ENCODE data around the gene EZH2.

The EZH2 gene

DNA sequence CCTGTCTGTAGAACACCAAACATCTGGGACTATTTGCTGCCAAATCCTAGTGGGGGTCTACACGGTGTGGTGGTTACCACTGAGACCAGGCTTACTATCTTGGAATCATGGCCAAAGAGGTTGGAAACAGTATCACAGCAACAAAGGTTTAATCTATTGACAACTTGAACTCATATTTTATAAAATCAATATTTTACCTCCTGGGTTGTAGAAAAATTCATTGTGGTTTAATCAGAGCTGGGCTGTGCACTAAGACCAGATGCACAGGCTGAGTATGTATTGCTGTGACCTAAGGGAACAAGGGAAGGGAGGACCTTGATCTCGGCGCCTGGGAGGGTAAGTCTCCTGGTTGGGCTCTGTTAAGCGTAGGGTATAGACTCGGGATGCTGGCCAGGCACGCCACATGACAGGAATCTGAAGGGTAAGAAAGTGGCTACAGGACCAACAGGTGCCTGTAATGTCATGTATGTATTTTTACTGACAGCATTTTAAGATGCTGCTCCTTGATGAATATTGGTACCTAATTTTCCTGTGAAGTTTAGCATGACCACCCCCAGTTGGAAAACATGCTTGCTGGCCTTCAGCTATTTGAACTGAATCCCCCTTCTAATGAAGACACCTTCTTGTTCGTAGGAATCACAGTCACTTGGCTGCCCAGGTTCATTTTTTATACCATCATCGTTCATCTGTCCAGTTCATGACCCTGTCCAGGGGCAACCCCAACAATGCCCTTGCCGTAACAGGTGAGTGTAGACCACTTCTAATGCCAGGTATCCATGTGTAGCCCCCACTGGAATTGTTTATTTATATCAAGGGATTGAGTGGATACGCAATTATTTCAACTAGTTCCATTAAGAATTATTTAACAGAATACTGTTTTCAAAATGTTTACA lies 79.5 kb downstream of the EZH2 start:
- DNase-seq, result no peak

DNA sequence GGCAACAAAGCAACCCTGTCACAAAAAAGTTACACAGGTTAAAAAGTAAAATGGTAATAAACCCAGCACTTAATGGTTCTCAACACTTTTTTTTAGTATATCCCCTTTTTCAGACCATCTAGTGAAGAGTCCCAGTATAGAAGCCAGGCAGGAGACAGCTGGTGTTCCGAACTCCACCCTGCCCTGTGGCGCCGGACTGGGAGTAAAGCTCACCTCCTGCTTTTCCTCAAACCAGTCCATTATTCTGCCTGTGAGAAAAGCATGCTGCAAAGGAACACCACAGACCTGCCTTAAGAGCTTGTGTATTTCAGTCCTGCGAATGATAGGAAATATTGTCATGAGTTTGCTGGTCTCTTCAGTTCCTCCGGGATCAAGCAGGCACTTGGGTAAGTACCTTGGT lies 81.0 kb downstream of the EZH2 start:
- no peak for DNase-seq

DNA sequence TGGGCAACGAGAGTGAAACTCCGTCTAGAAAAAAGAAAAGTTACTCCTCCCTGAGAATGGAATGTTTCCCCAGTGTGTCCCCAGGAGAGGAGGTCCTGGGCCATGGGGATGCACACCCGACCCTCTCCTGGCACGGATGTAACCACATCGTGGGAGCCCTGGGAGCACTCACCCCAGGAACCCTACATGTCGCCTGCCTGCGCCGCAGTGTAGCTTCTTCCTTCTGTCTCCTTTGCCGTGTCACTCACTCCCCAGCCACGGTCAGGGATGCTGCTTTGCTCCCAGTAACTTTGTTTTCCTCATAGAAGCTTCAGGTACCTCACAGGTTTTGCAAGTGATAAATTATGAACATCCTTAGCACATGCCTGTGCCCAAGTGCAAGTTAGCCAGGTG lies 82.0 kb downstream of the EZH2 start:
- no peak for DNase-seq

DNA sequence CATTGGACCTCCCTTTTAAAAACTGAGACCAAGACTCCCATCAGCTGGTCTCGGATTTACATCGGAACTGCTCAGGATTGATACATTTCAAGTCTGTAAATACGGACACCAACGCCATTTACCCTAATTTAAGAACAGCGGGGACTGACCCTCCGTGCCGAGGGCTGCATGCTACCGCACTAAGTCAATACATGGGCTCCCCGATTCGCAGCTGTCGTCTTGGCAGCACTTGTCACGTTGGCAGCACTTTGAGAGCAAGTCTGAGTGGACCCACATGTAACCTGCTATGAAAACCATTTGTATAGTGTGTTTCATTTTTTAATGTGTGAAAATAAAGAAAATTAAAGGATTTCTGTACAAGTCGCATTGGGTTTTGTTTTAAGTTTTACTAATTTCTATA lies 83.4 kb downstream of the EZH2 start:
- no peak for DNase-seq

DNA sequence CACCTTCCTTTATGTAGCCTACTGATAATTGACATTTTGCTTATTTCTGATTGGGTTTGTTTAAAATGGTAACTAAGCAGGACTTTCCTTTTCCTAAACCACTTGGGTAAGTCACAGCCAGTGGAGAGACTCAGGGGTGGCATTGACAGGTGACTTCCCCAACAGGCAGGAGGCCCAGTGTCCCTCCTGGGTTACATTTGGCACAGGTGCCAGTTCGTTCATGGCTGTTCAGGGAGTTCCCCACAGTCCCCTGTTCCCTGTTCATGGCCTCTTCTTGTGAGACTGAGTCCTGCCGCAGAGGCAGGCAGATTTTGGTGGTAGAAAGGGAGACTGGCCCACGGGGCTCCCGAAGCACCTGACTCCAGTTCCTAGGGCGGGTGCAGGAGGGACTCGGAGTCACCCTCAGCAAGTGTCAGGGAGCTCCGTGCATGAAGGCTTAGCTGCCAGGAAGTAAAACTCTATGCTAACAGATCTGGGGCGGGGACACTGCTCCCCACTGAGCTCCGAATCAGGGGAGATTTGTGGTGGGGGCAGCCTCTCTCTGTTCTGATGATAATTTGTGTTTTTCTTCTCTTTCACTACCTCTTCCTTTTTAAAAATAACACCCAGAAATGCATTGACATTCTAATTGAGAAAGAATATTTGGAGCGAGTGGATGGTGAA lies 84.1 kb downstream of the EZH2 start:
- DNase-seq, result no peak

DNA sequence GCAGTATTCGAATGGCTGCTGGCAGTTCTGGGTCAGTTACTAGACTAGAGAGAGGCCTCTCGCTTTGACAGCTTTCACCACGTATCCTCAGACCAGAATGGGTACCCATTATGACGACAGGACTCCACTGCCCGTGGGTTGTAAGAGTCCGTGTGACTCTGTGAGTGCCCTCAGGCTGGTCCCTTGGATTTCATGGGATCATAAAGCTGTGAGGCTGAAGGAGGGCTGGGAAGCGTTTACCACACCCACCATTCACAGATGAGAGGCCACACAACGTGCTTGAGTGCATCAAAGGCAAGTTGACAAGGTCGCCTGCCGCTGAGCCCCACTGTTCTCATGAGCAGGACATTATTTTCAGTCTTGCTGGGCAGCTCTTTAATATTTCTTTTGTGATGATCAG lies 87.2 kb downstream of the EZH2 start:
- no peak for DNase-seq

DNA sequence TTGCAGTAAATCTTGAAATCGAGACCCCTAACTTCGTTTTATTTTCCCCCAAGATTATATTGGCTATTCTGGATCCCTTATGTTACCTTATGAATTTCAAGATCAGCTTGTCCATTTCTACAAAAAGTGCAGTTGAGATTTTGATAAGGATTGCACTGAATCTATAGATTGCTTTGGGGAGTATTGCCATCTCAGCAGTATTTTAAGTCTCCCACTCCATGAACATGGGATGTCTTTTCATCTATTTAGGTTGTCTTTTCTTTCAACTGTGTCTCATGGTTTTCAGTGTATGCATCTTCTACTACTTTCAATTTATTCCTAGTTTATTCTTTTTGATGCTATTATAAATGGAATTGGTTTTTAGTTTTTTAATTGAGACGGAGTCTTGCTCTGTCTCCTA lies 89.6 kb downstream of the EZH2 start:
- no peak for DNase-seq

DNA sequence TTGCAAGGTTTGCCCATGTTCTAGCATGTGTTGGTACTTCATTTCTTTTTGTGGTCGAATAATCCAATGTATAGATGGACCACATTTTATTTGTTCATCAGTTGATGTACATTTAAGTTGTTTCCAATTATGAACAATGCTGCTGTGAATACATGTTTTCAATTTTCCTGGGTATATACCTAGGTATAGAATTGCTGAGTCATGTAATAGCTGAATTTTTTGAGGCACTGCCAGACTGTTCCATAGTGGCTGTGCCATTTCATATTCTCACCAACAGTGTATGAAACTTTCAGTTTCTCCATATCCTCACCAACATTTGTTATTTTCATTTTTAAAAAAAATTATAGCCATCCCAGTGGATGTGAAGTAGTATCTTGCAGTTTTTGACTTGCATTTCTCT lies 90.5 kb downstream of the EZH2 start:
- no peak for DNase-seq

DNA sequence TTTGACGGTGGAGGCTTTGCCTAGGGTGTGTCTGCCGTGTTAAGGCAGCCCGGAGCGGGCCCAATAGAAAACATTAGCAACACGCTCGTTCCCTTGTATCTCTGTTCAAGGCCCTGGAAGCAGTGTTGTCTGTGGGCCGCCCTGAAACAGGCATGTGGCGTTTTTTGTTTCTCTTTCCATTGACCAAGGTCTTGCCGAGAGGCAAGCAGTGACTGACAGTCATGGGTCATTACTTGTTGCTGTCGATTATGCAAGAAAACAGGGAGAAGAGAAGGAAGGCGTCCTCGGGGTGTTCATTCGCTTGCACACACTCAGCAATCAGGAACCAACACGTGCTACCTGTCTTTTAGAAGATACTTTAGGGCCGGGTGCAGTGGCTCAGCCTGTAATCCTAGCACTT lies 92.5 kb downstream of the EZH2 start:
- no peak for DNase-seq

DNA sequence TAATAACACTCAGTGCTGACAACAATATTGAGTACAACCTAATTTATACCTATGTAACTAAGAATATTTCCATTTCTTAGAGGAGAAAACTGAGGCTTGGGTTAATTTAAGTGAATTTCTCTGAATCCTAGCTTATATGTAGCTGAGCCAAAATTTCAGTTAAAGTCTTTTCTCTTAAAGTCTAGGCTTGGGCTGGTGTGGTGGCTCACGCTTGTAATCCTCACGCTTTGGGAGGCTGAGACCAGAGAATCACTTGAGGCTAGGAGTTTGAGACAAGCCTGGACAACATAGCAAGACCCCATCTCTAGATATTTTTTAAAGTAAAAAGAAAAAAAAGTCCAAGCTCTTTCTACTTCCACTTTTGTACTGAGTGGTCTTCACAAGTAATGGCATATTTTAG lies 93.2 kb downstream of the EZH2 start:
- no peak for DNase-seq

DNA sequence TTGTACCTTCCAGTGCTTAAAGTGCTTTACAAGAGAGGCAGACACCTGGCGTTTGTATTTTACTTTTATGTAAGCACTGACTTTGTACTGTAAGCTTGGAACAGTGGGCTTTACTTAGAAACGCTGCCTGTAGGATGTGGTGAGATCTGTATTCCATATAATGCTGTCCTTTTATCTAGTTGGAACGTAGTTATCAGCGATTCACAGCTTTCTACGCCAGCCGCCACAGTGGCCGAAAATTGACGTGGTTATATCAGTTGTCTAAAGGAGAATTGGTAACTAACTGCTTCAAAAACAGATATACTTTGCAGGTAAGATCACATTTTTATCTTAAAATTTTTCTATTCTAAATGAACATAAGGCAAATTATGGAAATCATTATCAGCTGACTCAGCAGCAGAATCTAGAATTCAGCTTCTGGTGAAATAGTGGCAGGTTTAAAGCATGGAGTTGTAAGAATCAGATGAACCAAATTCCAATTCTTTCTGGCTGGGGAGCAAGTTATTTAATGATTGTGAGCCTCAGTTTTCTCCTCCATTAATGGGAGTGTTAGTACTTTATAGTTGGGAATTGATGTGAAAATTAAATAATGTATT lies 93.9 kb downstream of the EZH2 start:
- no peak for DNase-seq

DNA sequence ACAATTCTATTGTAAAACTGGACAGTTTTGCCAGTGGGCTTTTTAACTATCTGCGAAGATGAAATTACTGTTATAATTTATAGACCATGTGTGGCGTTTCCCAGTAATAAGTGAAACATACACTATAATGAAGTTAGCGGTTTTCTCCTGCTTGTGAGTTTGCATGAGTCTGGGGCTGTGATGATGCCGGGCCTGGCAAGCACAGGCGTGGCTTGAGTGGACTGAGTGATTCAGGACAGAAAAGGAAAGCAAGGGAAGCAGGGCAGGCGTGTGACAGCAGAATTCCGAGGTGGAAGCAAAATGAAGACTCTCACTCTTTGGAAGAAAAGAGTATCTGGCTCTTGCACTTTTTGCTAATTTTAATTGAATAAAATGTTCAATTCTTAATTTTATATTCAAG lies 94.9 kb downstream of the EZH2 start:
- DNase-seq, result no peak

DNA sequence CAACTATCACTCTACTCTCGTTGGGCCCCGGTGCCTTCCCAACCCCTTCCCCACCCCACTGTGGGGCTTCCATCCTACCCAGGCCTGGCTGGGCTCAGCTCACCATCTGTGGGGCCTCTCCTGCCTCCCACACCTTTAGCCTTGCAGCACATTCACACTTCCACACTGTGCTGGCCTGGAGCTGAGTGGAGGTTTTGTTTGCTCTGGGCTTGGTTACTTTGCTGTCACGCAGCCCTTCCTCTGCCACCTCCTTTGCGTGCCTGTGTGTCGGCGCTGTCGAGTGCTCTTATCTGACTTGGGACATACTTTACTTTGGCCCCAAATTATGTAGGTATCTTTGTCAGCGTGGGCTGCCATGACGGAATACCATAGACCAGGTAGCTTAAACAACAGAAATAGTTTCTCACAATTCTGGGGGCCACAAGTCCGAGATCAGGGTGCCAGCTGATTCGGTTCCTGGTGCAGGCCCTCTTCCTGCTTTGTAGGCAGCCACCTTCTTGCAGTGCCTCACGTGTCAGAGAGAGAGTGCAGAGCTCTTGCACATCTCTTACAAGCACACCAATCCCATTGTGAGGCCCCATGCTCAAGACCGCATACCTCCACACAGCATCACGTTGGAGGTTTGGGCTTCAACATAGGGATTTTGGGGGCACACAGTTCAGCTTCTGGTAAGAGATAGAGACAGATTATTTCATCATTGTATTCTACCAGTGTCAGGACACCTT lies 96.4 kb downstream of the EZH2 start:
- DNase-seq, result no peak

DNA sequence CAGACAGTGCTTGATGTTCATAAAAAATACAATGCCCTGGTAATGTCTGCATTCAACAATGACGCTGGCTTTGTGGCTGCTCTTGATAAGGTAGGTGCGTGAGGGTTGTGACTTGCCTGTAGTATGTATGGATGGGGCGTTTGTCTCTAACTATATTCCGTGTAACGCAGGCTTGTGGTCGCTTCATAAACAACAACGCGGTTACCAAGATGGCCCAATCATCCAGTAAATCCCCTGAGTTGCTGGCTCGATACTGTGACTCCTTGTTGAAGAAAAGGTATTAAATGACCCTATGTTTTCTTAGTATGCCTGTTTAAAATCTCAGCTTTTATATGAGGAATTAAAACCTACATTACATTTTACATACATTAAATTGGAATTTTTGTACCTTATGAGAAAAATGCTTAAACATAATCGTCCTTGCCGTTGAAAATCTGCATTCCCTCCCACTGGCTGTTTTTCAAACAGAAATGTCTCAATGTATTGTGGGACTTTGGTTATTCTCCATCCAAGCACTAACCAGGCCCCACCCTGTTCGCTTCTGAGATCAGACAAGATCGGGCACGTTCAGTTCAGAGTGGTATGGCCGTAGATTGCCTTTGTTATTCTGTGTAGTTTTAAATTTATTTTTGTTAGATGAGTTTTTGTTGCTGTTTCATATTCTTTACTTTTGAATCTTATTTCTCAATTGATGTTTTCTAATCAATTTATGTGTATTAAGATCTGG lies 100.1 kb downstream of the EZH2 start:
- no peak for DNase-seq

DNA sequence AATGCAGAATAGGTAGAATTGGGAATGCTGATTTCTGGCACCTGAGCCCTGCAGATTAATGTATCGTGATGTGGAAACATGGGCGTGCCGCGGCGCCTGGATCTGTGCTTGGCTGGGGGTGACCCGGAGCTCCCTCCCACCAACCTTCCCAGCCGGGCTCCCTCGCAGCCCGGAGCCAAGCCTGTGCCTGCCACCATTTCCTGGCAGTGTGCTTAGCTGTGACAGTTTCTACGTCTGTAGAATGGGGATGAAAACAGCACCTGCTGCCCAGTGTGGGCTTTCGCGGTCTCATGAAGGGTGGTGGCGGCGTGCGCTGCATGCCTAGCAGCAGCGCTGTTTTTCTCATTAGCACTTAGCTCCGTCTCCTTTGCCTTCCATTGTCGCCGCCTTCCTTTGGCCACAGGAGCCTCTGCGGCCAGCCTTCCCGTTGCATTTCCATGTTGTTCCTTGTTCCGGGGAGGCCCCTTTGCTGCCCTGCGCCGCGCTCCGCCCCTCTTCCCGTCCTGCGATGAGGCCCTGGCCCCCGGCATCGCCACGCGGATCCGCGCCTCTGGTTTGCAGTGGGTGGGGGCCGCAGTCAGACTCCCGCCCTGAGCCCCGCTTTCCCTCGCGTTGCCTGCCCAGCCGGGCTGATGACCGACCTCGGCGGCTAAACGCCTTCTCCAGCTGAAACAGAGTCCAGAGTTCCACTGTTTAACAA lies 101.2 kb downstream of the EZH2 start:
- no peak for DNase-seq

DNA sequence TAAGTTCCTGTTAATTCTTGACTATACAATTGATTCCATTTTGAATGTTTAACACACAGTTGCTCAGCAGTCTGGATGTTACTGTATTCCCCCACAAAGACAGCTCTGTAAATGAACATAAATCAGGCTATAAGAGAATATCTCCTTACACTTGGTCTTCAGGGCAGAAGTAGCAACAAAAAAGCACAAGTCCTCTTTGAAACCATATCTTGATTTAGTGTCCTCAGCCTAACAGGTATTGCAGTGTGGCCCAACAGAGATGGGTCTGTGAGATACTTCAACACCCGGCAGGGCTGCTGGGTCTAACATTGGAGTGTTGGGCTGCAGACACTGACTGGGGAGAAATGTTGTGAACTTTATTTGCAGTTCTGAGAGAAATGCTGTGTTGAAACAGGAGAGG lies 109.6 kb downstream of the EZH2 start:
- DNase-seq, result no peak

DNA sequence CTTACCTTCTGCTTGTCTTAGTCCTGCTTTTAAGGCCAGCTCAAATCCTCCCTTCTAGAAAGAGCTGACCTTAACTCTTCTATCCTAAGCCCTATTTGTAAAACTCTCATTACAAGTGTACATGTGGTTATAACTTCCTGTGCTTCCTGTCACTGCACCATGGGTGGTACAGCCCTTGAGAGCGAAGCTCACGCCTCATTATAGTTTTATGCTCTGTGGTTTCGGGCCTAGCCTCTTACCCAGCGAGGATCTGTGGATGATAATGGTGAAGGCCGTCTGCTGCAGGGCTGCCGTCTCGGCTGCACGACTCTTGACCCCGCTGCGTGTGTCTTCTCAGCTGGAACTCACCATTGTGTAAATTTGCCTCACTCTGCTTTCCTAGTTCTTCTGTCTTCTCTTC lies 110.8 kb downstream of the EZH2 start:
- DNase-seq, result no peak

DNA sequence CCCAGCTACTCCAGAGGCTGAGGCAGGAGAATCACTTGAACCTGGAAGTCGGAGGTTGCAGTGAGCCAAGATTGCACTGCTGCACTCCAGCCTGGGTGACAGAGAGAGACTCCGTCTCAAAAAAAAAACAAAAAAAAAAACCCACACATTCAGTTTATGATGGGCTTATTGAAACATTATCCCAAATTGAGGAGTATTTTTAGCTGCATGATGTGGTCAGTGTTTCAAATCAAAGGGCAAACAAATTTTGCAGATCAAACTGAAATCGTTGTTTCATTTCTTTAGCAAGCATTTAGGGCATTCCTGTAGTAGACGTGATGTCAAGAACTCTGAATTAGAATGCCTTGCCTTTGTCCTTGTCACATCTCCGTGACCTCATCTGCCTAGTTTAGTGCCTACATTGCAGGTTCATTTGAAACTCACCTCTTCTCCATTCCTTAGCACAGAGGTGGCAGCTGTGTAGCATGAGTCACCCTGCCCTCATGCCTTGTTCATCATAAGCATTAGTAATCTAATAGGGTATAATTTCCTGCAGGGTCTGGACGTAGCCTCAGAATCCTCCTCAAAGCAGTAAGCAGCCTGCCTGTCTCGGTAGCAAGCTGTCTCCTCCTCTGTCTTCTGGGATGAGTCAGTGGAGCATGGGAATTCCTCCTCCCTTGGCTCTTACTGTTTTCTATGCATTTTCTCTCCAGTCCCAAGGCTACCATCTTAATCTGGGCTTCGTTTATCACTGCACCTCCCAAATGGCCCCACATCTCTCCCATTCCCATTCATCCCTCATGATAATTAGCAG lies 111.6 kb downstream of the EZH2 start:
- no peak for DNase-seq

DNA sequence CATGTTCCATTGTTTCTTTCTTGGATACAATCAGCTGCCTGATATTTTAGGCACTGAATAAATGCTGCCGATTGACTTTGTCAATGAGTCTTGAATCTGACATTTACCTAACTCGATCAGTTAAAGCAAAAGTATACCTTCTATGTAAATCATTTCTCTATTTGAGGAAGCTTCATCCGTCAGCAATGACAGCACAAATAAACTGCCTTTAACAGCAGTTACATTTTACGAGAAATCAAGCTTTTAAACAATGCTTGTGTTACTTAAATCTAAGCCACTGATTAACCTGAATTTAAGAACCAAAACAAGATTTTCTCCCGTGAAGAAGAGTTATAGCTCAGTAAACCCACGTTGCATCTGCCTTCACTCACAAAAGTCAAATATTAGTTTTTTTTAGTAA lies 114.1 kb downstream of the EZH2 start:
- no peak for DNase-seq

DNA sequence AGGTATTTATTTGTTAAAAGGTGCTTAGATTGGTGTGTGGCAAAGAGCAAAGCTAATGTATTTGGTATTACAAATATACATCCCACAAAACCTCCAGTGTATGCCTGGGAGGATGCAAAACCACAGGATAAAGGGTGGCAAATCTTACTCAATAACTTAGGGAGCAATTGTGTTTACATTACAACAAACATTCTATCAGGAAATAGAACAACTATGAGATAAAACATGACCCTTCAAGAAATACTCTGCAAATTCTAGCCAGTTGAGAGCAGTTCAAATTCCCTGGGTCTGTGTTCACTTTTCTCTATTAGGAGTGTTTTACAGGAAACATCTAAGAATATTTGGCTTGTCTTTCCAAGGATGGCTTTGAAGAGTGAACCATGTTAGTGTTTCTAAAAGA lies 120.5 kb downstream of the EZH2 start:
- DNase-seq, result no peak

All from right forelimb (tissue), 1 donor.